OCI-LY7 (cell line): ENCODE data around the gene PPP6R3. TPM values are rescaled to one million over a fixed set of nuclear protein-coding genes. Genes with fewer than 3 reads are reported as not detected.
"Not testable (repeated sequence)": the region's sequence is repeated elsewhere in the genome, so short reads cannot be mapped to it uniquely, and the experiment has no call there.

Experiments
- BruUV-seq: library from RNA; stranded (reverse); fragments of 400-500 nt; replicated peaks from 2 replicates; lab custom pipeline; 2021; lab: Mats Ljungman, UMichigan
- CTCF ChIA-PET: fragments of 300-600 bp; sonication (Branson Sonifier 250); formaldehyde crosslinking; loops from one replicate; lab custom pipeline; 2022; ENCODE audit warnings: antibody characterized with exemption; ENCODE audit not compliant: unreplicated experiment; lab: Charles Lee
- POLR2A ChIA-PET: fragments of 300-600 bp; sonication (Branson Sonifier 250); formaldehyde crosslinking; loops from one replicate; lab custom pipeline; 2022; ENCODE audit warnings: antibody characterized with exemption; lab: Charles Lee
- DNase-seq: peaks from one replicate; pipeline ENCODE4 v3.0.0-alpha.2; 2015; ENCODE audit warnings: low spot score
- H2AFZ ChIP-seq: fragments of 200-600 bp; sonication (generic), shearing (Covaris generic); 2 replicates; pipeline ENCODE4 v1.6.1; 2014; ENCODE audit warnings: mild to moderate bottlenecking, antibody characterized with exemption, low read length, moderate library complexity
- H3K27ac ChIP-seq: fragments of 200-600 bp; sonication (generic); 2 replicates; pipeline ENCODE4 v1.5.1; 2014; ENCODE audit warnings: mixed run types, low read depth, mild to moderate bottlenecking, moderate library complexity, low read length, inconsistent platforms; ENCODE audit not compliant: poor library complexity, severe bottlenecking
- H3K36me3 ChIP-seq: fragments of 200-600 bp; sonication (generic); 2 replicates; pipeline ENCODE4 v1.6.1; 2014; ENCODE audit warnings: mild to moderate bottlenecking, antibody characterized with exemption, low read length, moderate library complexity, mixed read lengths; ENCODE audit not compliant: insufficient read depth
- H3K4me1 ChIP-seq: fragments of 200-600 bp; sonication (generic); 2 replicates; pipeline ENCODE4 v1.5.1; 2014; ENCODE audit warnings: mild to moderate bottlenecking, low read length; ENCODE audit not compliant: insufficient read depth, poor library complexity, severe bottlenecking
- H3K4me2 ChIP-seq: fragments of 200-600 bp; sonication (generic); 2 replicates; pipeline ENCODE4 v1.6.1; 2014; ENCODE audit warnings: mild to moderate bottlenecking, low read length
- H3K4me3 ChIP-seq: fragments of 200-600 bp; sonication (generic); 2 replicates; pipeline ENCODE4 v1.5.1; 2014; ENCODE audit warnings: mild to moderate bottlenecking, low read depth, low read length; ENCODE audit not compliant: poor library complexity, severe bottlenecking
- H3K79me2 ChIP-seq: fragments of 200-600 bp; sonication (generic); 2 replicates; pipeline ENCODE4 v1.6.1; 2016; ENCODE audit warnings: low read depth, mild to moderate bottlenecking, low read length, moderate library complexity, mixed read lengths; ENCODE audit not compliant: insufficient read depth
- H3K9me2 ChIP-seq: fragments of 200-600 bp; sonication (generic); 2 replicates; pipeline ENCODE4 v1.6.1; 2016; ENCODE audit warnings: mild to moderate bottlenecking, low read length, mixed read lengths; ENCODE audit not compliant: insufficient read depth
- H3K9me3 ChIP-seq: fragments of 200-600 bp; sonication (generic); 2 replicates; pipeline ENCODE4 v1.6.1; 2014; ENCODE audit warnings: mild to moderate bottlenecking, mixed run types, low read length, mixed read lengths
- H4K20me1 ChIP-seq: fragments of 200-600 bp; sonication (generic); 2 replicates; pipeline ENCODE4 v1.6.1; 2014; ENCODE audit warnings: mild to moderate bottlenecking, antibody characterized with exemption, low read length, moderate library complexity, mixed read lengths; ENCODE audit not compliant: insufficient read depth
- EZH2phosphoT487 ChIP-seq: fragments of 200-600 bp; sonication (generic); IDR thresholded peaks from 2 replicates; pipeline ENCODE4 v1.6.1; 2018; ENCODE audit warnings: low read depth, borderline replicate concordance, mild to moderate bottlenecking, mixed run types, antibody characterized with exemption, low read length, moderate library complexity, mixed read lengths
- intact Hi-C: fragments of 100-400 bp; cut with micrococcal nuclease; formaldehyde crosslinking; loops from one replicate; pipeline ENCODE4 v1.10.0; 2022; ENCODE audit not compliant: unreplicated experiment
- total RNA-seq, 2 experiments: library from RNA; depleted of rRNA in 1 of 2; stranded (reverse); fragments of >200 nt in 1 of 2; shearing (Covaris generic) in 1 of 2; gene quantifications; 2 replicates each; pipeline ENCODE4 v1.2.3, GENCODE V29; 2014 to 2022
- TF ChIP-seq, protein P1 (sequence below): fragments of 200-600 bp; sonication (generic); conservative IDR thresholded peaks from 2 replicates; pipeline ENCODE4 v1.5.1; 2014; ENCODE audit warnings: mild to moderate bottlenecking, antibody characterized with exemption, low read length, moderate library complexity, mixed read lengths

The PPP6R3 gene
- total RNA-seq, 2 experiments from 2014 or later: 122 to 151 TPM

DNA sequence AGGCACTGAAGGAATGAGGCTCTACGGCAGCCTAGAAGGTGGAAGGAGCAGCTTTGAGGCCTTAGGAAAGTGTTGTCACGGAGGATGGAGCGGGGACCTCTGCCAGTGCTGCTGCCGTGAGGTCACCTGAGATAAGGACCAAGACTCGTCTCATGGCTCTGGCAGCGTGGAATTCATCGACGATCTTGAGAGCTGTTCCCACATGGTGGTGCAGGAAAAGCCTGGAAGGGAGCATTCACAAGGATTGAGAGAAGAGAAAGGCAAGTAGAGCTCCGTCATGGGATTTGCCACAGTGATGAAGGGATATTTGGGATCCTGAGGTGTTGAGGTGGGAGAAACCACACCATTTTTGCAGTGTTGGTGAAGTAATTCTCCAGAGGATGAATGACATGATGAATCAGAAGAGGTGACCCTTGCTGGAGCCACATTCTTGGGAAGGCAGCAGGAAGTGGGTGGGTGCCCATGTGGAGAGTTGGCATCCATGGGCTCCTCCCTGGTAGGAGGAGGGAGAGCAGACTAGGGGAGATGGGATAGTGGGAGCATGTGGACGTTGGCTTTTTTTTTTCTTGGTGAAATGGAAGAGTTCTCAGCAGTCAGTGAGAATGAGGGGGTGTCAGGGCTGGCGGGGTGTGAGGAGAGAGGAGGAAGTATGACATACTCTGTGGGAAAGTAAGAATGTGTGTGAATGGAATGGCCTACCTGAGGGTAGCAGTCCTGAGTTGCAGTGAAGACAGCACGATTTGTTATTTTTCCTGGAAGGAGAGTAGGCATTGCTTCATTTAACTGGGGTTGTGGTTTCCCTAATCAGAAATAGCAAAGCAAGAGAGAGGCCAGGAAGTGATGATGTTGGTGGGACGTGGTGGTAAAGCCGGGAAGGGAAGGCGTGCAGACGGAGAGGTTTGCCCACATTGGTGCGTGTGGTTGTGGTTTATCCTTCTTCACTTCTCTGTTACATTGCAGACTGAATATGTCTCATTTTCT is 11.1 kb downstream of the PPP6R3 start:
- peaks cover 85% of the 10 kb centered on the region for H3K79me2 ChIP-seq
- ChIA-PET POLR2A (interaction anchor here (1.2 kb wide), 1 partner anchor 11 kb away, joined by 7 read pairs; no protein-coding TSS in a partner anchor), CTCF (no interaction called here)
- peaks cover 27% of the 10 kb centered on the region for H4K20me1 ChIP-seq
- H3K4me3 ChIP-seq: no peak overlapping the region
- peaks cover 31% of the 10 kb centered on the region for H3K4me1 ChIP-seq
- no peak overlapping the region for H3K4me2 ChIP-seq
- H3K9me2 ChIP-seq: no peaks in the 10 kb centered on the region
- no peak overlapping the region for H2AFZ ChIP-seq
- BruUV-seq: no TSS peak
- H3K9me3 ChIP-seq: peaks cover 6% of the 10 kb centered on the region; the same call in 1 of the 2 replicates
- no peak for TF ChIP-seq EZH2phosphoT487
- TF ChIP-seq, protein P1, sequence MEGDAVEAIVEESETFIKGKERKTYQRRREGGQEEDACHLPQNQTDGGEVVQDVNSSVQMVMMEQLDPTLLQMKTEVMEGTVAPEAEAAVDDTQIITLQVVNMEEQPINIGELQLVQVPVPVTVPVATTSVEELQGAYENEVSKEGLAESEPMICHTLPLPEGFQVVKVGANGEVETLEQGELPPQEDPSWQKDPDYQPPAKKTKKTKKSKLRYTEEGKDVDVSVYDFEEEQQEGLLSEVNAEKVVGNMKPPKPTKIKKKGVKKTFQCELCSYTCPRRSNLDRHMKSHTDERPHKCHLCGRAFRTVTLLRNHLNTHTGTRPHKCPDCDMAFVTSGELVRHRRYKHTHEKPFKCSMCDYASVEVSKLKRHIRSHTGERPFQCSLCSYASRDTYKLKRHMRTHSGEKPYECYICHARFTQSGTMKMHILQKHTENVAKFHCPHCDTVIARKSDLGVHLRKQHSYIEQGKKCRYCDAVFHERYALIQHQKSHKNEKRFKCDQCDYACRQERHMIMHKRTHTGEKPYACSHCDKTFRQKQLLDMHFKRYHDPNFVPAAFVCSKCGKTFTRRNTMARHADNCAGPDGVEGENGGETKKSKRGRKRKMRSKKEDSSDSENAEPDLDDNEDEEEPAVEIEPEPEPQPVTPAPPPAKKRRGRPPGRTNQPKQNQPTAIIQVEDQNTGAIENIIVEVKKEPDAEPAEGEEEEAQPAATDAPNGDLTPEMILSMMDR: no peak
- intact Hi-C loops: no loop called here
- peaks cover 79% of the 10 kb centered on the region for H3K36me3 ChIP-seq
- H3K27ac ChIP-seq: no peak overlapping the region
- DNase-seq: no peak

DNA sequence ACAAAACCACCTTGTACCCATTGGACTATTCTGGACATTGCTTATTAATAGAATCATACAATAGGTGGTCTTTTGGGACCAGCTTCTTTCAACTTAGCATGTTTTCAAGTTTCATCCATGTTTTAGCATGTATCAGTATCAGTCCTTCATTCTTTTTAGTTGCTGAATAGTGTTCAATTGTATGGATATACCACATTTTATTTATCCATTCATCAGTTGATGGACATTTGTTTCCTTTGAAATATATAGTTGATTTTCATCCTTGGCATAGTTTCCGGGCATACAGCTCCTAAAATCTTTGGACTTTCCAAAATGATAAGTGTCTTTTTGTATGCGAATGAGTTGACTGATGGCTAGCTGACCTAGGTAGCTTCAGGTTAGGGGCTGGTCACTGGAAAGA is 12.2 kb downstream of the PPP6R3 start:
- TF ChIP-seq, protein P1: no peak
- no peak for TF ChIP-seq EZH2phosphoT487
- H4K20me1 ChIP-seq: peaks cover 22% of the 10 kb centered on the region
- peaks cover 20% of the 10 kb centered on the region for H3K4me1 ChIP-seq
- no TSS peak for BruUV-seq
- no peak overlapping the region for H3K4me2 ChIP-seq
- peaks cover 85% of the 10 kb centered on the region for H3K79me2 ChIP-seq
- intact Hi-C loops: no loop called here
- ChIA-PET POLR2A (no interaction called here), CTCF (no interaction called here)
- H2AFZ ChIP-seq: no peak overlapping the region
- H3K9me3 ChIP-seq: peaks cover 13% of the 10 kb centered on the region; the same call in 1 of the 2 replicates
- H3K4me3 ChIP-seq: no peak overlapping the region
- peaks cover 82% of the 10 kb centered on the region for H3K36me3 ChIP-seq
- no peak for DNase-seq
- H3K27ac ChIP-seq: no peak overlapping the region
- H3K9me2 ChIP-seq: no peaks in the 10 kb centered on the region

DNA sequence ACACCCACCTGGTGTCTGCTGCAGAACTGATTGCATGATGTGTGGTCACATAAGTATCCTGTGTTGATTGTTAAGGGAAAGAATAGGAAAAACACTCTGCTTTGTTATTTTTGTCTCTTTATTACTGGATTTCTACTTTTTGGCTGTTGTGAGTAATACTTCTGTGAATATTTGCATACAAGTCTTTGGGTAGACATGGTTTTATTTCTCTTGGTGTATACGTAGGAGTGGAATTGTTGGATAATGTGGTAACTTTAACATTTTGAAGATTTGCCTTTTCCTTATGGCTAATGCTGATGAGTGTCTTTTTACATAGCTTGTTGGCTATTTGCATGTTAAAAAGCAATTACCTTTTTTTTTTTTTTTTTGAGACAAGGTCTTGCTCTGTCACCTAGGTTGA is 13.1 kb downstream of the PPP6R3 start:
- peaks cover 15% of the 10 kb centered on the region for H4K20me1 ChIP-seq
- H3K27ac ChIP-seq: no peak overlapping the region
- no peaks in the 10 kb centered on the region for H3K9me2 ChIP-seq
- no peak overlapping the region for H3K4me2 ChIP-seq
- intact Hi-C loops: no loop called here
- no peak overlapping the region for H2AFZ ChIP-seq
- no TSS peak for BruUV-seq
- no peak for DNase-seq
- TF ChIP-seq, protein P1: no peak
- TF ChIP-seq EZH2phosphoT487: no peak
- peaks cover 13% of the 10 kb centered on the region; the same call in 1 of the 2 replicates for H3K9me3 ChIP-seq
- CTCF ChIA-PET: no interaction called here
- POLR2A ChIA-PET: interaction anchor here (0.8 kb wide), 1 partner anchor 12 kb away, joined by 5 read pairs; no protein-coding TSS in a partner anchor
- H3K4me1 ChIP-seq: peaks cover 11% of the 10 kb centered on the region
- H3K4me3 ChIP-seq: no peak overlapping the region
- peaks cover 84% of the 10 kb centered on the region for H3K36me3 ChIP-seq
- peaks cover 85% of the 10 kb centered on the region for H3K79me2 ChIP-seq

- POLR2A ChIA-PET: interaction anchor here (0.6 kb wide), 1 partner anchor 78 kb away, joined by 5 read pairs; no protein-coding TSS in a partner anchor
- CTCF ChIA-PET, H3K4me3 ChIP-seq, H3K4me1 ChIP-seq, H3K4me2 ChIP-seq, BruUV-seq, H2AFZ ChIP-seq, H3K27ac ChIP-seq, H3K9me2 ChIP-seq, DNase-seq, intact Hi-C loops: not testable (repeated sequence)
- Histone ChIP-seq H4K20me1 (peaks cover 15% of the 10 kb centered on the region; the same call in 1 of the 2 replicates), H3K79me2 (peaks cover 85% of the 10 kb centered on the region), H3K9me3 (peaks cover 26% of the 10 kb centered on the region), H3K36me3 (peaks cover 84% of the 10 kb centered on the region)
Measured at GRCh38 chr11:68475626-68476025, 15.1 kb downstream of the PPP6R3 start.
